ENCODE data around the gene CLCN4.

- TF ChIP-seq CTCF (IDR thresholded peaks at IDR 0.05): no peak
- TF ChIP-seq POLR2AphosphoS5 (IDR thresholded peaks at IDR 0.05; ENCODE audit: low read depth, low read length): no peak
- TF ChIP-seq RCOR1 (IDR thresholded peaks at IDR 0.05; ENCODE audit: low read length): no peak
- no peak for TF ChIP-seq REST (IDR thresholded peaks at IDR 0.05; ENCODE audit: low read depth, low read length)
- TF ChIP-seq RAD21 (IDR thresholded peaks at IDR 0.05; ENCODE audit: low read length): no peak
- TF ChIP-seq RFX5 (IDR thresholded peaks at IDR 0.05; ENCODE audit: low read length): no peak
- TF ChIP-seq YY1 (IDR thresholded peaks at IDR 0.05; ENCODE audit: low read depth): no peak
These were observed 18.6 kb downstream of the CLCN4 start for GRCh38 chrX:10175319-10175871.

Data from SK-N-SH (cell line).